RWPE2 (cell line): ENCODE data around the gene DIP2B.
A peak's percentile ranks its signal among the peaks of the same experiment; 100 is the strongest.

Experiments used
- ATAC-seq: fragments of 200-7000 bp; cut with Tn5 transposase; 3 replicates; pipeline ENCODE4 v1.9.1; 2021; ENCODE audit warnings: low read depth
- DNase-seq: peaks from one replicate; pipeline ENCODE4 v3.0.0-alpha.2; 2020; ENCODE audit warnings: low spot score
- H3K27ac ChIP-seq: fragments of 450-650 bp; 2 replicates; pipeline ENCODE4 v1.5.1; 2017; ENCODE audit warnings: mild to moderate bottlenecking; ENCODE audit not compliant: poor library complexity, severe bottlenecking
- H3K27me3 ChIP-seq: fragments of 250-450 bp; sonication (Bioruptor Pico); 2 replicates; pipeline ENCODE4 v1.5.1; 2021; ENCODE audit warnings: mild to moderate bottlenecking, moderate library complexity; ENCODE audit not compliant: insufficient read depth, poor library complexity, severe bottlenecking
- H3K36me3 ChIP-seq: fragments of 250-450 bp; sonication (Bioruptor Pico); 2 replicates; pipeline ENCODE4 v1.5.1; 2020; ENCODE audit warnings: low read depth, mild to moderate bottlenecking, moderate library complexity
- H3K4me1 ChIP-seq: fragments of 250-450 bp; sonication (Bioruptor Pico); 2 replicates; pipeline ENCODE4 v1.5.1; 2021; ENCODE audit warnings: mild to moderate bottlenecking, moderate library complexity; ENCODE audit not compliant: insufficient read depth, poor library complexity, severe bottlenecking
- H3K4me3 ChIP-seq: fragments of 250-450 bp; sonication (Bioruptor Pico); 2 replicates; pipeline ENCODE4 v1.5.1; 2021; ENCODE audit warnings: mild to moderate bottlenecking, moderate library complexity; ENCODE audit not compliant: severe bottlenecking
- H3K9me3 ChIP-seq: fragments of 250-450 bp; sonication (Bioruptor Pico); 2 replicates; pipeline ENCODE4 v1.5.1; 2021; ENCODE audit warnings: mild to moderate bottlenecking, moderate library complexity; ENCODE audit not compliant: severe bottlenecking
- CTCF ChIP-seq: fragments of 450-650 bp; IDR thresholded peaks from one replicate; pipeline ENCODE4 v1.5.1; 2017; ENCODE audit warnings: mild to moderate bottlenecking, moderate library complexity; ENCODE audit not compliant: poor library complexity, severe bottlenecking

Gene DIP2B

GRCh38 chr12:50508970-50509663 lies 4.3 kb downstream of the DIP2B start:
- Histone ChIP-seq H3K4me1 (peaks cover 33% of the 10 kb centered on the region), H3K4me3 (no peak overlapping the region), H3K9me3 (no peaks in the 10 kb centered on the region), H3K27me3 (no peaks in the 10 kb centered on the region), H3K27ac (peak overlapping the region; percentile 27), H3K36me3 (0 out of 2 replicates have a peak, but pooled peaks cover 2% of the 10 kb centered on the region)
- DNase-seq (no peak), ATAC-seq (no peak)
- no peak for TF ChIP-seq CTCF

GRCh38 chr12:50514526-50515276 lies 9.9 kb downstream of the DIP2B start:
- ATAC-seq (no peak), DNase-seq (no peak)
- no peak for TF ChIP-seq CTCF
- Histone ChIP-seq H3K9me3 (no peaks in the 10 kb centered on the region), H3K27ac (no peak overlapping the region), H3K4me3 (no peak overlapping the region), H3K36me3 (no peaks in the 10 kb centered on the region), H3K27me3 (no peaks in the 10 kb centered on the region), H3K4me1 (peaks cover 11% of the 10 kb centered on the region)

DNA sequence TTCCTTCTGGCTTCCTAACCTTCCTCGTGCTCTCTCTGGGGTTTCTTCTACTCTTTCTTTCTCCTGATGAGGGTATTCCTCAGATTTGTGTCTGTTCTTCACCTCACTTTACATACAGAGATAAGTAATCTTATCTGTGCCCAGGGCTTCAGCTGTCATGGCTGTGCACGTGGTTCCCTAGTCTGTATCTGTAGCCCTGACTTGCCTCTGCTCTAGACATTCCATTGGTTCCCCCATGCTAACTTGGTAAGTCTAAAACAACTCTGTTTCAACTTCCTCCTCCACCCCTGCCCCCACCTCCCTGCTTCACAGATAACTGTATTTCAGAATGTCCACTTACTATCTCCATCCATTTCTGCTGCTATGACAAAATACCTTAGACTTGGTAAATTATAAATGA lies 10.8 kb downstream of the DIP2B start:
- Histone ChIP-seq H3K9me3 (no peaks in the 10 kb centered on the region), H3K4me3 (no peak overlapping the region), H3K4me1 (peaks cover 6% of the 10 kb centered on the region), H3K36me3 (no peaks in the 10 kb centered on the region), H3K27ac (no peak overlapping the region), H3K27me3 (no peaks in the 10 kb centered on the region)
- ATAC-seq (no peak), DNase-seq (no peak)
- TF ChIP-seq CTCF, result no peak

GRCh38 chr12:50517421-50518048 lies 12.8 kb downstream of the DIP2B start:
- Histone ChIP-seq H3K36me3 (peaks cover 6% of the 10 kb centered on the region), H3K4me3 (no peak overlapping the region), H3K27ac (peak overlapping the region; percentile 60), H3K9me3 (no peaks in the 10 kb centered on the region), H3K27me3 (no peaks in the 10 kb centered on the region), H3K4me1 (peaks cover 6% of the 10 kb centered on the region)
- no peak for TF ChIP-seq CTCF
- ATAC-seq (peak; percentile 83), DNase-seq (no peak)
